Uterus (tissue), 2 donors: ENCODE measurements around the gene CCDC40.

Source experiments
- CTCF ChIP-seq, 4 experiments: fragments of 200-600 bp in 2 of 4; fragments of 450-650 bp in 2 of 4; sonication (generic) in 2 of 4; IDR thresholded peaks; one replicate each; pipeline ENCODE4 v1.5.1; 2016 to 2019; ENCODE audit warnings: antibody characterized with exemption in 4 of 4, mild to moderate bottlenecking in 2 of 4, moderate library complexity in 1 of 4
- POLR2A ChIP-seq, 2 donors: fragments of 450-650 bp; IDR thresholded peaks; one replicate each; pipeline ENCODE4 v1.6.1; 2016; ENCODE audit warnings: antibody characterized with exemption in 2 of 2, mild to moderate bottlenecking in 1 of 2, moderate library complexity in 1 of 2

GRCh38 chr17:80008383-80008840 lies 28.0 kb upstream of the CCDC40 start:
- TF ChIP-seq CTCF (IDR thresholded peaks at IDR 0.05) (peak; percentile 88 to 94 (median 92)), POLR2A (IDR thresholded peaks at IDR 0.05) (no peak)
